ENCODE measurements around the gene ITGB2.

The ITGB2 gene

DNA sequence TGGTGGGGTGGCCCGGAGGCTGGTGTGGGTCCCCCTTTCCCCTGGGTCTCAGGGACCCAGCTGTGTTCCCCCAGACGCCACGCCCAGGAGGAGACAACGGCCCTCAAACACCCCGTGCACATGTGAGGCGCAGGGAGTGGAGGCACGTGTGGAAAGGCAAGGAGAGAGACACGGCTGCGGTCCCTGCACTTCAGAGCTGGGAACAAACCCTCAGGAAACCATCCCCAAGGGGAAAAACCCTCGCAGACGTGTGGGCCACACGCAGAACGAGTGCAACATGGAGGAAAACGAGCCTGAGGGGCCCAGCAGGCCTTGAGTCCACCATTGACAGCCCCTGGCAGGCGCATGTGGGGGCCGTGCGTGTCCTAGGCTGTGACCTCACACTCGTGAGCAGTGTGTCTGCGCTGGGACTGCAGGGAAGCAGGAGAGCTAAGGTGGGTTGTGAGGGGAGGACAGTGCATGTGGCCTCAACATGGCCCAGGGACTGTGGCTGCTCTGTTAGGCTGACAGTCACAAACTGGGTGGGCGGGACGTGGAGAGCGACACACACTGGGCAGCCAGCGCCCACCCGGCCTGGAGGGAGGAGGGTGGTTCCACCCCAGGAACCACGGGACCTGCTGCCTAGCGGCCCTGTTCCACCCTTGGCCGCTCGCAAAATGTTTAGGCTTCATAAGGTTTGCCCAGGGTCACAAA, 20.0 kb downstream of the ITGB2 start:
- TF ChIP-seq, protein P1, sequence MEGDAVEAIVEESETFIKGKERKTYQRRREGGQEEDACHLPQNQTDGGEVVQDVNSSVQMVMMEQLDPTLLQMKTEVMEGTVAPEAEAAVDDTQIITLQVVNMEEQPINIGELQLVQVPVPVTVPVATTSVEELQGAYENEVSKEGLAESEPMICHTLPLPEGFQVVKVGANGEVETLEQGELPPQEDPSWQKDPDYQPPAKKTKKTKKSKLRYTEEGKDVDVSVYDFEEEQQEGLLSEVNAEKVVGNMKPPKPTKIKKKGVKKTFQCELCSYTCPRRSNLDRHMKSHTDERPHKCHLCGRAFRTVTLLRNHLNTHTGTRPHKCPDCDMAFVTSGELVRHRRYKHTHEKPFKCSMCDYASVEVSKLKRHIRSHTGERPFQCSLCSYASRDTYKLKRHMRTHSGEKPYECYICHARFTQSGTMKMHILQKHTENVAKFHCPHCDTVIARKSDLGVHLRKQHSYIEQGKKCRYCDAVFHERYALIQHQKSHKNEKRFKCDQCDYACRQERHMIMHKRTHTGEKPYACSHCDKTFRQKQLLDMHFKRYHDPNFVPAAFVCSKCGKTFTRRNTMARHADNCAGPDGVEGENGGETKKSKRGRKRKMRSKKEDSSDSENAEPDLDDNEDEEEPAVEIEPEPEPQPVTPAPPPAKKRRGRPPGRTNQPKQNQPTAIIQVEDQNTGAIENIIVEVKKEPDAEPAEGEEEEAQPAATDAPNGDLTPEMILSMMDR (IDR thresholded peaks at IDR 0.05; ENCODE audit: borderline replicate concordance, insufficient read depth, low read depth, low read length): no peak
- no peak overlapping the region for H3K4me3 ChIP-seq (ENCODE audit: low read depth, low read length)

DNA sequence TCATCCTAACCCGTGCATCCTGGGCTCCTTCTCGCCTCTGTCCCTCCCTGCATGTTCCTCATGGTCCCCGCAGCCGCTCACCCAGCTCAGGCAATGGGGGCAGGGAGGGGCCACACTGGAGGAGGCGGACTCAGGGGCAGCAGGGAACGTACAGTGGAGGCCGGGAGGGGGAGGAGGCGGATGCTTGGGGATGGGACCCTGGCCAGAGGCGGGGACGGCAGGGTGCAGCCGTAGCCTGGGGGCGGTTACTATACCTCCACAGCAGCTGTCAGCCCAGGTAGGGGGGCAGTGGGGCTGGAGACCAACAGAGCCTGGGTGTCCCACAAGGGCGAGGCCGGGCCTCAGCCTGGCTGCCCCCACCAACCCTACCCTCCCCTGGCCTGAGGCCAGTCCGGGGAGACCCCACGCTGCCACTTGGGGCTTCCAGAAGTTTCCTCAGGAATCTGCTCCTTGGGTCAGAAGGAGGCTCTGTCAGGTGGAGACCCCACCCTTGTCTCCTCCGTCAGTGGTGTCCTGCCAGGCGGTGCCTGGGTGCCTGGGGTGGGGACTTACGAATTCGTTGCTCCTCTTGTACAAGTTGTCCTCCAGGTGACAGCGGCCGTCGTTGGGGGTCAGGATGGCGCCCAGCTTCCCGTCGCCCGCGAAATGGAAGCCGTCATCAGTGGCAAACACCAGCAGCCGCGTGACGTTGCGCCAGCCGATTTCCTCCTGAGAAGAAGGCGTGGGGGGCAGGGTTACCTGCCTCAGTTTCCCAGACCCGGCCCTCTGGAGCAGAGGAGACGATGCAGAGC, 20.7 kb downstream of the ITGB2 start:
- TF ChIP-seq, protein P1 (IDR thresholded peaks at IDR 0.05; ENCODE audit: borderline replicate concordance, insufficient read depth, low read depth, low read length): no peak
- no peak overlapping the region for H3K4me3 ChIP-seq (ENCODE audit: low read depth, low read length)

DNA sequence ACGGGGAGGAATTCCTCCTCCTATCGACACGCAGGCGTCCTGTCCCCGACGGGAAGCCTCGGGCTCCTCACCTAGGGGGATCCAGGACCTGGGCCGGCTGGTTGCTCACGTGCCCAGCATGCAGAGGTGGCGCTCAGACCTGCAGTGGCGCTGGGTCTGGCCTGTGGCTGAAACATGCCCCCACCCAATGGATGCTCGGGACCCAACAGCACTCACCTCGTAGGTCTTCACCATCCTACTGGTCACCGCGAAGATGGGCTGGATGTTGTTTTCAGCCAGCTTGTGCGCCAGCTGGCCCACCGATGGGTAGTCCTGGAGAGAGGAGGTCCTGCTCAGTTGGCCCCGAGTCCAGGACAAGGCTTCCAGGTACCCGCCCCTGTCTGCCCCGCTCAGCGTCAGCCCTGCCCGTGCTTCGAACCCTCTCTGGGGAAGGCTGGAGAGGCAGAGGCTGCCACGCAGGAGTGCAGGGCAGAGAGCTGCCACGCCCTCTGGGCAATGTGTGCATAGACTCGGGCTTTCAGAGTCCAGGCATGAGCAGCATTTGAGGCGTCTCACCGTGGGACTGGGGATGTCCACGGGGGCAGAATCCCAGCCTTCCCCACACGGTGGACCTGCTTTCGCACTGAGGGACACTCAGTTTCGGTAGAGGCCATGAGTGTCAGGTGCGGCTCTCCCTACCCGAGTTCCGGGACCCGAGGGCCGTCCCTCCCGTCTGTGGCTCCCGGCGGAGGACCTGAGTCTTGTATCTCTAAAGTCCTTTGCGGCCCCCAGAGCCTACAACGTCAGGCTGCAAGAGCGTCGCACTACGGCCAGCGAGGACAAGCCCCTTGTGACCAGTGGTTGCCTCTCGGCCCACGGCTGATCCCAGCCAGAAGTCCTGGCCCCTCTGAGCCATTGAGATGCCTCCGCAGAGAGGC, 21.6 kb downstream of the ITGB2 start:
- no peak overlapping the region for H3K4me3 ChIP-seq (ENCODE audit: low read depth, low read length)
- TF ChIP-seq, protein P1 (IDR thresholded peaks at IDR 0.05; ENCODE audit: borderline replicate concordance, insufficient read depth, low read depth, low read length): no peak

DNA sequence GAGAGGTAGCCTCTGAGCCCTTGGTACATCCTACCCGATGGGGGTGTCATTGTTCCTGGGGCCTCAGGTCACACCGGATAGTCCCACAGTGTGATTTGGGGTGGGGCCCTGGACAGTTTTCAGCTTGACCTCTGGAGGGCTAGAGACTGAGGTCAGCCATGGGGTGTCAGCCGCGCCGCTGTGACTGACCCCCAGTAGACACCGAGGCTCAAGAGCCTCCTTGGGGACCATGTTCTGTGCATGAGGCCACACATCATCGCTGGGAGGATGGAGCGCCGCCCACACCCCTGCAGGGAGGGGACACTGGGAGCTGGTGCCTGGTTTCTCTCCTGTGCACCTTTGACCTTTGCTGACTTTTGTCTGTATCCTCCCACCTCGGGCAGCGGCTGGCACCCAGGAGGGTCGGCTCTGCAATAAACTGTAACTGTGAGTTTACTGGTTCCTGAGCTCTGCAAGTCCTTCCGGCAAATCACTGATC, 22.6 kb downstream of the ITGB2 start:
- H3K4me3 ChIP-seq (ENCODE audit: low read depth, low read length): no peak overlapping the region
- TF ChIP-seq, protein P1 (IDR thresholded peaks at IDR 0.05; ENCODE audit: borderline replicate concordance, insufficient read depth, low read depth, low read length): no peak

DNA sequence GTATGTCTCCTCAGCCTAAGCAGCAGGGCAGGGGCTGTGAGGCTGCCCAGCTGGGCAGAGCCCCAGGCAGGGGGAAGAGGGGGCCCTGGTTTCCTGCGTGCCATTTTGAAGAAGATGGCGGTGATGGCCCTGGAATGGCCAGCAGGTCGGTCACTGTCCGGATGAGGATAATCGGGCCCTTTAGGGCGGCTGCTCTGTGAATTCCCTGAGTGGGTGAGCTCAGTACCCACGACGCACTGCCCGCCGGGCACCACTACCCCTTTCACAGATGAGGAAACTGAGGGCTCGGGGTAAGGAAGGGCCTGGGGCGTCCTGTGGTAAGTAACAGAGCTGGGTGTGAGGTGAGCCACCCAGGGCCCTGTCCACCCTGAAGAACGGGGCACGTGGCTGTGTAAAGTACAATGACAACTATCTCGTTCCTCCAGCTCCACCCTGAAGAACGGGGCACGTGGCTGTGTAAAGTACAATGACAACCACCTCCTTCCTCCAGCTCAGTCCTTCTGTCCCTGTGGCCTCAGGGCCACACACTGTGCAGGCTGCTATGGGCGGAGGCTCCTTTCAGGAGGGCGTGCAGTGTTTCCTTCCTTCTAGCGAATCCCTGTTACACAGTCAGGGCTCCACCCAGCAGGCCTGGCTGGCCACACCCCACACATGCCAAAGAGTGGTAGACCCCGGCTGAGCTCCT, 23.2 kb downstream of the ITGB2 start:
- no peak overlapping the region for H3K4me3 ChIP-seq (ENCODE audit: low read depth, low read length)
- TF ChIP-seq, protein P1 (IDR thresholded peaks at IDR 0.05; ENCODE audit: borderline replicate concordance, insufficient read depth, low read depth, low read length): no peak

DNA sequence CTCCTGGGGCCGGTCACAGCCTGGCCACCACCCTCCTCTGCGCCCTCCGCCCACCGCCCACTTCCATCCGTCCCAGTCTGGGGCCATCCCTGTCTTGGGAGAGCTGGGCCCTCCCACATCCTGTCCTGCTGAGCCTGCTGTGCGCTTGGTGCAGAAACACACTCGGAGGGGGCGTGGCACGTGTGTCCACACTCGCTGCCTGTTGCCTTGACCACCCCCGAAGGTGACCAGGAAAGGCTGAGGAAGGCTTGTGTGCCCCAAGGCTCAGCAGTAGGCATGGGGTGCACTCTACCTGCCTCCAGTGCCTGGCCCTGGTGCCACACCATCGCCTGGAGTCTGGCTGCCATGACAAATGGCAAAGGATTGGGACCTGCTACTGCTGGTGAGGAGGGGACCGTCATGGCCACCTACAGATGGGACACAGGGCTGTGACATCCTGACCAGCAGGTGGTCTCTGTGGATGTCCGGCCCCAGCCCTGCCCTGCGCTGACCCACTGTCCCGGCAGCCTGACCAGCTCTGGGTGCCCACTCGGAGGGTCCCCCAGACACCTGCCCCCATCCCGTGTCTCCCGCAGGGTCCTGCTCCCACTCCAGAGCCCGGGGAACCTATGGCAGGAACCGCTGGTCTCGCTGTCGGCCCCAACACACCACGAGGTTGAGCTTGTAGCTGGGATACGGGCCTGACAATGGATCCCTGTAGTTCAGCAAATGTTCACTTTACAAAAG, 24.0 kb downstream of the ITGB2 start:
- H3K4me3 ChIP-seq (ENCODE audit: low read depth, low read length): no peak overlapping the region
- TF ChIP-seq, protein P1 (IDR thresholded peaks at IDR 0.05; ENCODE audit: borderline replicate concordance, insufficient read depth, low read depth, low read length): no peak
